Hematopoietic multipotent progenitor cell treated with erythropoietin and hydrocortisone succinate and interleukin-3 and kit ligand, for 15 days (in vitro differentiated cells): ENCODE measurements around the gene ASPRV1.
"Not testable (repeated sequence)": the region's sequence is repeated elsewhere in the genome, so short reads cannot be mapped to it uniquely, and the experiment has no call there.

Experiments
- DNase-seq: peaks from one replicate; pipeline ENCODE4 v3.0.0-alpha.2; 2015; ENCODE audit warnings: low spot score

The ASPRV1 gene

DNA sequence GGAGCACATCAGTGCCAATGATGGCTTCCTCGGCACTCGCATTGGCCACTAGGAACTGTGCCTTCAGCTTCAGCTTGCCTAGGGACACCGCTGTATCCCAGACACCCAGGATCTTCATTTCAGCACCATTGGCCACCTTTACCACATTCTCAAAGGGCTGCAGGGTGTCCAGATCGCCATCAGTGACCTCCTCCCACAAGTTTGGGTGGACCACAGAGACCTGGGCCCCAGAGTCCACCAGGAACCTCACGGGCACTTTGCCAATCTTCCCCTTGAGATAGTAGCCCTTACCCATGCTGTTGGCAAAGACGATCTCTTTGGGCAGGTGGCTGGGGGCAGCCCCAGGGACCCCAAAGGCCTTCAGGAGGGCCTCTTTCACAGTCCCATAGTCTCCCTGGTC lies 610 bp downstream of the ASPRV1 start:
- DNase-seq, result no peak

DNA sequence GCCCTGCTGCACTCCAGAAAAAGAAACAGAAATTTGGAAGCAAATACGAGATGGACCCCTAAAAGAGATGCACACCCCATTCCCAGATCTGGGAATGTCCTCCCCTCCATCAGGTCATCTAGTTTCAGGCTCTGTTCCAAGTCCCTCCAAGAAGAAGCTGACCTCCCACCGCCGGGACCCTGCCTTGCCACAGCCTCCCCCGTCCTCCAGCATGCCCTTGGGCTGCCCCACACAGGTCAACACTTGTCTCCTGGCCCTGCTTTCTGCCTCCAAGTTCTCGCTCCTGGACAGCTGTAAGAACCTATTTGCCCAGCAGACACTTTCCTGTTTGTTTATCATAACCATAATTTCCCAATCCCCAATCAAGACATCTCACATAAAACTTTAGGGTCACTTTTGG lies 2.0 kb downstream of the ASPRV1 start:
- DNase-seq, result no peak

DNA sequence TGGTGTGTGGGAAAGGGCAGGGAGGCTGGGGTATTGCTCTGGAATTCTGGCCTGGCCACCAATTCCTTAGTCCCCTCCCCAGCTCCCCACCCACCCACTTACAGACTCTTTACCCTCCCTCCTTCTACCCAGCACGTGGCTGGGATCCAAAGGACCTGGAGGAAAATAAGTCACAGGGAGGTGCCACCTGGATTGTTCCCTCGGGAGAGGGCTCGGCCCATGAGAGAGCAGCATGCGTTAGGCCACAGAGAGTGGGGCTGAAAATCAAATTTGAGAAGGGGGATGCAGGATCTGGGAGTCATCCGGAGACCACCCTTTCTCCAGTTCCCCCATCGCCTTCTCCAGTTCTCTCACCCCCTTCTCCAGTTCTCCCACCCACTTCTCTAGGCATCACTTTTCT lies 3.0 kb downstream of the ASPRV1 start:
- DNase-seq, result no peak

DNA sequence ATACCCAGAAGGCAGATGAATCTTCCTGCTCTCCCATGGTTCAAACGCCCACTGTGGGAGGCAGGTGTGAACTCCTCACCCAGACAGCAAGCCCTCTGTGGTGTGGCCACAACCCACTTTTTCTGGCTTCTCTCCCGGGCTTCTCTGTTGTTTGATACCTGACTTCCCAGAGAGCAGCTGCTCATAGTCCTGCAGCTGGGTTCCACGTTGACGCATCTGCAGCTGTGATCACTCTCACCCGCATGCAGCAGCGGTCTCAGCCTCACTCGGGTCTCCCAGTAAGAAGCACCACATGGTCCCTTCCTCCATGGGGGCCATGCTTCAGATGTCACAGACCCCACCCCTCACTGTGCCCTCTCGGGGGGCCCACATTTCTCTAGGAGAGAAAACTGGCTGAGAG lies 3.5 kb downstream of the ASPRV1 start:
- DNase-seq, result no peak

DNA sequence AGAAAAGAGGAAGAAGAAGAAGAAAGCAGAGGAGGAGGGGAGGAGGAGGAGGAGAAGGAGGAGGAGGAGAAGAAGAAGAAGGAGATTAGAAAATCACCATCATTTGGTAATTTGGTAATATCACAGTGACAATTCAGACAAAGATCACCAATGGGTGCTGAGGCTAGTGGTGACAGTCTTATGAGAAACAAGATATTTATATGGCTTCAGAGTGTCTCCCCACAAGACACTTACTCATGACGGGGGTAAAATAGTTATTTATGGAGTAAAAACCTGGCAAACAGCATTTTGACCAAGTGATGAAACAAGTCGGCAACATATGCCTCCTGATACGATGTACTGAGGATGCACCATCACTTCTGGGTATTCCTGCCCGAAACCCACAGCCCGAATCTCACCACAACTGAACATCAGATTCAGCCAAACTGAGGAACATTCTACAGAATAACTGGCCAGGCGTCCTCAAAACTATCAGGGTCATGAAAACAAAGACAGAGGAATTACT lies 4.9 kb downstream of the ASPRV1 start:
- DNase-seq, result no peak

DNA sequence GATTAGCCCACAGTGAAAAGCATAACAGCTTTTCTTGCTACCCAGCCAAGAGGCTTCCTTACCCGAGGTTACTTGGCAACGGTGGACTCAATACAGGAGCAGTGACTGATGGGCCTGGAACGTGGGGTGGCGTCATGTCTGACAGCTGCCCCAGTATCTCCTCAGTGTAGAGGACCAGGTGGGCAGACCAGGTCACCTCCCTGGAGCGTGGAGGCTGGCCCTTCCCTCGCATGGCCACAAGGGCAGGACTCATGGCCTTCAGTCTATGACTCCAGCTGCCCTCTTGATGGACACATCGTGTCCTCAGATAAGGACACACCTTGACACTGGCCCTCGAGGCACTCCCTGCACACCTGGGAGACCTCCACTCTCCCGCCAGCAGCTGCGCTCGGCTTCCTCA lies 6.4 kb downstream of the ASPRV1 start:
- DNase-seq, result no peak

DNA sequence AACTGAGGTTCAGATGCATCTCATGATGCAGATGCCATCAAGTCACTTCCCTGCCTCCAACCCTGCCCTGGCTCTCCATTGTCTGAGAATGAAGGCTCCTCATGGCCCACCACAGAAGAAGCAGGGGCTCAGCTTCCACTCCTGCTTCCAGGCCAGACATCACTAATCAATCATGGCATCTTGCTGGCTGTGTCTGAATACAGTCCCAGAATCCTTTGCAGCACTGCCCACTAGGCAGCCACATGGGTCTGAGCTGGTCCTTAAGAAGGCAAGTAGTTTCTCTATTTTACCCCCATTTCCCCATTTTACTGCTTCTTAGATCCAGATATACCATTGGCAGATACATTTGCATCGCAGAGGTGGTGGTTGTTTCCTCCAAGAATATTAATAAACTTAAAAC lies 7.3 kb downstream of the ASPRV1 start:
- no peak for DNase-seq

DNA sequence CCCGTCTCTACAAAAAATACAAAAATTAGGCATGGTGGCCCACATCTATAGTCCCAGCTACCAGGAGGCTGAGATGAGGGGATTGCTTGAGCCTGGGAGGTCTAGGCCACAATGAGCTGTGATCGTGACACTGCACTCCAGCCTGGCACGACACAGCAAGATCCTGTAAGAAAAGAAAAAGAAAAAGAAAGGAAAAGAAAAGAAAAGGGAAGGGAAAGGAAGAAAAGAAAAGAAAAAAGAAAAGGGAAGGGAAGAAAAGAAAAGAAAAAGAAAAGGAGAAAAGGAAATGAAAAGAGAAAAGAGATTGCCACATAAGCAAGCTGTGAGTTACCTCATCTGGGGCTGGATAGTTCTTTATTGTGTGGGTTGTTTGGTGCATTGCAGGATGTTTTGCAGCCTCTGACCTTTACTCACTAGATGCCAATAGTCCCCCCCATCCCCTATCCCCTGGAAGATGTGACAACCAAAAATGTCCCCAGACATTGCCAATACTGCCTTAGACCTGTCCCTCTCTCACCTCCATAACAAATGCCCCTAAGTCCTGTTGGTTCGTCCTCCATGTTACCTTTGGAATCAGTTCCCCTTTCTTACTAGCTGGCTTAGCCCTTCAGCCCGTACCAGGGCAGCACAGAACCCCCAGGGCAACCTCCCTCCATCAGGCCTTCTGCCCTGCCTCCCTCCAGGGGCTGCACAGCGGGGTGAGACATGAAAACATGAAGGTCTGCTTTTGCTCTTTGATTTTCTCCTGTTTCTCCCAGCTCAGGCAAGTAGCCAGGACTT lies 8.9 kb downstream of the ASPRV1 start:
- DNase-seq, result no peak

DNA sequence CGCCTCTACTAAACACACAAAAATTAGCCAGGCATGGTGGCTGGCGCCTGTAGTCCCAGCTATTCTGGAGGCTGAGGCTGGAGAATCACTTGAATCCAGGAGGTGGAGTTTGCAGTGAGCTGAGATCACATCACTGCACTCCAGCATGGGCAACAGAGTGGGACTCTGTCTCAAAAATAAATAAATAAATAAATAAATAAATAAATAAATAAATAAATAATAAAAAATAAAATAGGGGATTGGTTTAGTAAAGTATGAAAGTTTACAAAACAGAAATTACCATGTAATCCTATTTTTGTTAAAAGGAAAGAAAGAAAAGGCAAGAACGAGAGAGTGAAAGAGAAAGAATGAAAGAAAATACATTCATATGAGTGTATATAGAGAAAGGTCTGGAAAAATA lies 10.8 kb downstream of the ASPRV1 start:
- DNase-seq, result not testable (repeated sequence)

DNA sequence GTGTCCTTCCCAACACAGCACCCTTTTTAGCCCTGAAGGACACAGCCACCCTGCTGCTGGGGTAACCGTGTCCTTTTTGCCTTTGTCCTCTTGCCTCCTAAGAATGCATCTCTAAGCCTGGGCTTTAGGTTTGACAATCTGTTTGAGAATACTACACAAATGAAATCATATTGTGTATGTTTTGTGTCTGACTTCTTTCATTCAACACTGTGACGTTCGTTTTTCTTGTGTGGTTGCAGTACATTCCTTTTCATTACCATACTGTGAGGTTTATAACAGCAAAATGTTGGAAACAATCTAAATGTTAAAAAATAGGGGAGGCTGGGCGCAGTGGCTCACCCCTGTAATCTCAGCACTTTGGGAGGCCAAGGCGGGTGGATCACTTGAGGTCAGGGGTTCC lies 11.2 kb downstream of the ASPRV1 start:
- no peak for DNase-seq

DNA sequence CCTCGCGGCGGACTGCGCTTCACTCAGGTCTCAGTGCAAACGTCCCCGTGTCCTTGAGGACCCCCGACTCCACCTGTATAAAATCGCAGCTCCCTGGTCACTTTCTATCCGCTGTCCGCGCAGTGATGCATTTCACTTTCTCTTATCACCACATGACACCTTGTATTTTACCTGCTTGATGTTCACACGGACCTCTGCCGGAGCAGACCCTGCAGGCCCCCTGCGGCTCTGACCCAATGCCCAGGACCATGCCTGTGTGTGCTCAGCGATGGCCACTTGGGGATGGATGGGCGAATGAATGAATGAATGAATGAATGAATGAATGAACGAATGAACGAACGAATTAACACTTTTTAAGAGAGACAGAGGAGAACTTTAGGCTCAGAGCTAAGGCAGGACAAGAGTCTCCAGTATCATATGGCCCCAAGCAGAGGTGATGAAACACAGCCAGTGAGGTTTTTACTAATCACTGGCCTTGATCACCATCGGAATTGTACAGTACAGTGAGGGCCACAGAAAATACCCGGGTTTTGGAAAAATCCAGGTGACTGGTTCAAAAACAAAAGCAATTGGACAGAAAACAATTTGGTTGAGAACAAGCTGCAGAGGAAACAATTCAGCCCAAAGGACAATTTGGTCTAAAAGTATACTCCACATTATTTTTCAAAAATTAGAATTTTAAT lies 12.3 kb downstream of the ASPRV1 start:
- no peak for DNase-seq

DNA sequence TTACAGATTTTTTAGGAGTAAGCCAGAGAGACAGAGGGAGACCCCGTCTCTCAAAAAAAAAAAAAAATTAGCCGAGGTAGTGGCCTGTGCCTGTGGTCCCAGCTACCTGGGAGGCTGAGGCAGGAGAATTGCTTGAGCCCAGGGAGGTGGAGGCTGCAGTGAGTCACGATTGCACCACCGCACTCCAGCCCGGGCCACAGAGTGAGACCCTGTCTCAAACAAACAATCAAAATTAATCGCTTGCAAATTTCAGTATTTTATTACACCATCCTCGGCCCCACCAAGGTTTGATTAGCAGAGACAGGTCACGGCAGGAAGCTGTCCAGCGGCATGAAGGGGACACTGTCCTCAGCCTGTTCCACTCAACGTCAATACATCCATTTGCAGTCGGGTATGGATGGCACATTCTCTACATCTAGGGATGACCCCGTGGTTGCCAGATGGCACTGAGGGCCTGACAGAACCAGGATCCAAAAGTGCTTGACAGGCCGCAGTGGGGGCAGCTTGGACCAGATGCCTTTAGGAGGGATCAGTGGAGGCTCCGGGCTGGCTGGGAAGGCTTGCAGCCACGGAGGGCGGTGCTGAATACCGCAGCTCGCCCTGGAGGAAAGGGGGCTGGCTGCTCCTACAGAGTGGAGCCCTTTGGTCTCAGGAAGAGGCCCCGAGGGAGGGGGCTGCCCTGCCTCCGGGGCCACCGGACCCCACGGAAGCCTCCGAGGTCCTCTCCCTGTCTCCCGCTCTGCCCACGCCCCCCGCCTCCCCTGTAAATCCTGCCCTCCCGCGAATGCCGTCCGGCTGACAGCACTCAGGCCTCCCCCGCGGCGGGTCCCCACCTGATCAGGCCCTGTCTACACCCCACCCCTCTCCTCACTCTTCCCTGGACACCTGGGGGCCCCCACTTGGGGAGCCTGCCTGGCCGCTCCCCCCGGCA lies 13.1 kb downstream of the ASPRV1 start:
- no peak for DNase-seq

DNA sequence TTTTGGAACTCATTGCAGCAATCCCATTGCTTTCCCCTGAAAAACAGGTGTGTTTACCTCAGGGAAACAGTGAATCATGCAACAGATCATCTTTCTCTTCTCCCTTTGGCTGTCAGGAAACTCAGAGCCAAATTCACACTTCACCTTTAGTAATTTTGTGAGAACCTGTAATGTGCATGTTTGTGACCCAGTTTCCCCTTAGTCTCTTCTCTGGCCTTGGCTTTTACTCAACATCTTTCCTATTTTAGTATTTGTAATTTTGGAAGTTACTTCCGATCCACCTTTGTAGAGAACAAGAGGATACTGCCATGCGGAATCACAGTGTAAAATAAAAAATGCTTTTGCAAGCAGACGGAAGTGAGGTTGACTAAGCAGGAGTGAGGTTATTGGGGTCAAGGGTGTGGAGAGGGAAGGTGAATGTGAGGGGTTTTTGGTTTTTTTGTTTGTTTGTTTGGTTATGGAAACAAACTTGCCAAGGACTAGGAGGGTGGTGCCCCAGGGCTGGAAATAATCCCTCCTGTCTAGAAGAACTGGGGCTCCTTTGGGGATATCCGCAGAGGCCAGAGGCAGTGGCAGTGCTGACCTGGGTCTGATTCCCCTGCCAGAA lies 14.0 kb downstream of the ASPRV1 start:
- no peak for DNase-seq

DNA sequence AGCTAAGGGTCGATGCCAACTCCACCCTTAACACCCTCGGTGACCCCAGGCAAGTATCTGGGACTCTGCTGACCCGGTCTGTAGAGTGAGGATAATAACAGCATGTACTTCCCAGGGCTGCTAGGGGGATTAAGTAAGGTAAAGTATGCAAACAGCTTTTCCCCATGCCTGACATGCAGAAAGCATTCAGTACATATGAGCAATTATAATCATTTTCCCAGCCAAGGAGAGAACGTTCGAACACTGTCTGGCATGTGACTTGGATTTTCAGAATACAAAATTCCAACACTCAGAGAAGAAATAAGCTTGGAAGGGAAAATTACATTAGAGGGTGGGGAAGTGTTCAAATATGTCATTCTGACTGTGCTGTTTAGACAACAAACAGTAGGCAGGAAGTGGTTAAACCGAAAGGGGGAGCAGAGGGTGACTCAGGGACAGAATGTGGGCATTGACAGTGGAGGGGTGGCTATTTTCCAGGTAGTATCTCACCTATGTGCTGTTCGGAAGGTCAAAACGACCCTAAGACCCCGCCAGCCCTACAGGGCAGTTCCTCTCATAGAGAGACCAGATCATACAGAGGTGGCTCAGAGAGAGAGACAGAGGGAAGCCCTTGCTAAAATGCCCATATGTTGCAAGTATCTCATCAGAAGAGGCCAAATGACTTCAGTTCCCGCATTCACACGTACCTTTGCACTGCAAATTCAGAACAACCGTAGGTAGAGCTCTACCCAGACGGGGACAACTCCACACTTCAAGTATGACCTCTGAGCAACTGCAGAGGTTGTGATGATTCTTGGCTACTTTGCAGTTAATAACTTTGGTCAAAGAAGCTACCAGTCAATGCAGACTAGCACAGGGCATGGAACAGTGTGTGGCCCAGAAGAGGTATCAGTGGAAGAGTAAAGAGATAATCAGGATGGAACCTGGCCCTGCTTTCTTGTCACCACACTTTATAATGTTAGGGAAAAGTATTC lies 14.8 kb downstream of the ASPRV1 start:
- peak; percentile 29 for DNase-seq

DNA sequence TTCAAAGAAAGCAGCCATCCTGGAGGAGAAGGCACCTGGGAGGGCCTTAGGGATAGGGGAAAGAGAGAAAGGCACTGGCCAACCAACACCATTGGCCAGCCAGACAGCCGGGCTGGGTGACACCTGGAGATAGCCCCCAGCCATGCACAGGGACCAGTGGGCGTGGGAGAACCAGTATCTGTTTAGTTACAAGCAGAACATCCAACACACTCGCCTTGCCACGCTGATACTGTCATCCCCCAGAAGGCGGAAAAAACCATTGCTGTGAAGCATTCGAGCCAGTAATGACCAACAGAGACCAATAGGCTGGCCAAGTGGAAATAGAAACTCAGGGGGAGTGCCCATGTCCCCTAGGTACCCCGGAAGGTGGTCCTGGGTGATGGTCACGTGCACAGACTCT lies 15.5 kb downstream of the ASPRV1 start:
- DNase-seq, result no peak

DNA sequence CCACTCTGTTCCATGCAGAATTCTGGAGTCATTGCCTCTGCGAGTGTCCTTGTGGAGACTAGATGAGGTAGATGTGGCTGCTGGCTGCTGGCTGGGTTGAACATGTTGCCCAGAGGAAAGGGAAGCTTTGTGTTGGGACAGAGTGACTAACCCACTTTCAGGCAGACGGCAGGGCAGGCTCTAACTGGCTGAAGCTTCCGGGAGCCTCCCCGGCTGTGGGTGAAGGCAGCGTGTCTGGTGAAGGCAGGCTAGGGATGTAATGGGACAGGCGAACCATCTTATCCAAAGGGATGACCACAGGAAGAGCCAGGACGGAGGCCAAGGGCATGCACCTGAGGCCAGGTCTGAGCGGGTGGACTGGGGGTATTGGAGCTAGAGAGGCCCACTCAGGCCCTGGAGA lies 16.0 kb downstream of the ASPRV1 start:
- no peak for DNase-seq

DNA sequence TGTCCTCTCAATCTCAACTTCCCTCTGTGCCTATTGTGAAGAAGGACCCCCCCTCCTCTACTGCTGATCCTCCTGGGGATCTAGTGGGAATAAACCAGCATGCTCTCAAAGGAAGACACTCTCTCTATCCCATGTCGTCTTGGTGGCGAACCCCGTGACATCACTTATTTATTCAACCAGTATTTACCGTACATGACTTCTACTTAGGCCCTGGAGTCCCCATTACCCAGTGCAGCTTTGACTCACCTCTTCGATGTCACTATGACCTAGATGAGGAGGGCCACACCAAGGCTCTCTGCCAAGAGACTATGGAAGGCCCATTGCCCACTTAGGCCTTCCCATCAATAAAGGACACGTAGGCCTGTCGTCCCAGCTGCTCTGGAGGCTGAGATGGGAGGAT lies 16.7 kb downstream of the ASPRV1 start:
- no peak for DNase-seq

DNA sequence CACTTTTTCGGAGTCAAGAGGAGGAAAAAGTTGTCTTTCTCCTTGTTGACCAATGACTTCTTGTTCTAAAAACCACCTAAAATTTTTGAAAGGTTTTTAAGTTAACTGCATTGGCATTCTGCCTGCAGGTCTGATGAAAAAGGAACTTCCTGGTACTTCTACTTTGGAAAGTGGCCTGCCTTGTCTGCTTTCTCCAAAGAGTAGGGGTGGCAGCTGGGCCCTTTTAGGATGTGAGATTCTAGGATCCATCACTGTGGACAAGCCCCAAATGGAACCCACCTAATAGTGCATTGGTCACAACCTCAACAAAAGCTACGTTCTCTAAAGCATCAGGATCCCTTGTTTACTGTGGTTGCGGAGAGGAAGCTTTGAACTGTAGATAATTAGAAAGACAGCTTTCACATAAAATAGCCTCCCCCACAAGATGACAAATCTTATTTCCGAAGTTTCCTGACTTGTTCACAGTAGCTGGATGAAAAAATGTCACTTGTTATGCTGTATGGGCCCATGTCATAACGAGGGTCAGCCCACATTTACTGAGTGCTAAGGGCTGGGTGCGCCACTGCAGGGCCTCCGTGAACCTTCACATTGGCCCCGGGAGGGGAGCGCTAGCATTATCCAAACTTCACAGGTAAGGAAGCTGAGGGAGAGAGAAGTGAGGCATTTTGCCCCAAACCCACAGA lies 17.4 kb downstream of the ASPRV1 start:
- DNase-seq, result no peak

DNA sequence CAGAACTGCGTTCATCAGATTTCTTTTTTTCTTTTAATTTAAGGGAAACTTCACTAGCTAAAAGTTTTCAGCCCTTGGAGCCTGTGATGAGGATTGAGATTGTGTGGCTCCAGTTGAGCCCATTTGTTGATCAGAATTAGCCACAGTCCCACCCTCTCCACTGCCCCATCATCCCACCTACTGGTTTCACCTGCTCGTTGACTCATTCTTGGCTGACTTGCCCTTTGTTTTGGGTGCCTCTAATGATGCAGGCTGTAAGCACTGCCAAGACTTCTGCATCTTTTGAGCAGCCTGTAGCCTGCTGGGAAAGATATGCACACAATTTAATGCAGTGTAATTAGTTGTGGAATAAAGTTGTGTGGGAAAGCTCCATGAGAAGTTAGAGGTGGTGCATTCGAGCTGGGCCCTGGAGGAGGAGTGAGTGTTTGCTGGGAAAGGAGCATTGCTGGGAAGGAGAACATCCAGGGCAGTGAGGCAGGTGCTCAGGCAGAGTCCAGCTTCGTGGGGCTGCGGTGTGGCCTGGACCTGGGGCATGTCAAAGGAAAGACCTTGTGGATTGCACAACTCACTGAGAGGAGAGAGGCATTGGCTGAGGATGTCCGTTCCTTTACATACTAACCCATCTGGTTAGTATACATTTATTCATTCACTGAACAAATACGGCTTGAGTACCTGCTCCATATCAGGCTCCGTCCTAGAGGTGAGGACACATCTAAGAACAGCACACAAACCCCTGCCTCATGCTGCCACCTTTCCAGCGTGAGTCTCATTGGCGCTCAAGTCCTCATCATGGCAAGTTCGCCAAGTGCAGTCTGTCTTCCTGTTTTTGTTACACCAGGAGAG lies 18.2 kb downstream of the ASPRV1 start:
- no peak for DNase-seq
